ENCODE data around the gene ADM2. TPM values are rescaled to one million over a fixed set of nuclear protein-coding genes. Genes with fewer than 3 reads are reported as not detected.

Gene ADM2
- total and polyA plus RNA-seq, 2 of the 13 experiments (the other 11 are each of a cell fraction or from before 2014, with no cell fraction given) = 1.2 to 3.0 TPM

GRCh38 chr22:50526834-50527801 is 45.8 kb downstream of the ADM2 start (continued):
- TF ChIP-seq NFAT5 (CRISPR knock-in tag; IDR thresholded peaks at IDR 0.05) (no peak), ZXDC (CRISPR knock-in tag; IDR thresholded peaks at IDR 0.05) (no peak), ZFY (CRISPR knock-in tag; IDR thresholded peaks at IDR 0.05) (peak; percentile 64), DPF2 (CRISPR knock-in tag; IDR thresholded peaks at IDR 0.05; ENCODE audit: borderline replicate concordance, low read depth) (peak; percentile 61; the same call in 1 of the 2 replicates), GATAD2A (CRISPR knock-in tag; IDR thresholded peaks at IDR 0.05) (peak; percentile 49; the same call in 1 of the 2 replicates), RXRA (CRISPR knock-in tag; IDR thresholded peaks at IDR 0.05) (peak; percentile 79), ZNF354B (CRISPR knock-in tag; IDR thresholded peaks at IDR 0.05) (0 out of 2 replicates have a peak, but pooled peaks have one; percentile 14), SMAD1 (CRISPR knock-in tag; IDR thresholded peaks at IDR 0.05; ENCODE audit: borderline replicate concordance, low read depth) (no peak), ZZZ3 (CRISPR knock-in tag; IDR thresholded peaks at IDR 0.05; ENCODE audit: borderline replicate concordance) (peak; percentile 80; the same call in 1 of the 2 replicates), SNAI1 (CRISPR knock-in tag; IDR thresholded peaks at IDR 0.05; ENCODE audit: borderline replicate concordance) (no peak), EEA1 (CRISPR knock-in tag; IDR thresholded peaks at IDR 0.05; ENCODE audit: borderline replicate concordance) (no peak), ZFX (CRISPR knock-in tag; IDR thresholded peaks at IDR 0.05; ENCODE audit: low read depth) (peak; percentile 74), ZNF350 (CRISPR knock-in tag; IDR thresholded peaks at IDR 0.05; ENCODE audit: borderline replicate concordance, low read depth) (peak; percentile 46), DRAP1 (CRISPR knock-in tag; IDR thresholded peaks at IDR 0.05) (peak; percentile 32; the same call in 1 of the 2 replicates), HDAC2 (CRISPR knock-in tag; IDR thresholded peaks at IDR 0.05) (peak; percentile 32; the same call in 1 of the 2 replicates), SNAPC2 (CRISPR knock-in tag; IDR thresholded peaks at IDR 0.05) (no peak), KDM2A (CRISPR knock-in tag; IDR thresholded peaks at IDR 0.05; ENCODE audit: borderline replicate concordance, low read depth) (0 out of 2 replicates have a peak, but pooled peaks have one; percentile 71), BRF2 (CRISPR knock-in tag; IDR thresholded peaks at IDR 0.05) (0 out of 2 replicates have a peak, but pooled peaks have one; percentile 61), ZNF589 (CRISPR knock-in tag; conservative IDR thresholded peaks at IDR 0.05) (0 out of 2 replicates have a peak, but pooled peaks have one; percentile 3)

All from HepG2 (cell line).